VCaP (cell line): ENCODE data around the gene FOXN3.

Experiments used
- H3K27ac ChIP-seq: fragments of 450-650 bp; 2 replicates; pipeline ENCODE4 v1.5.1; 2017
- CTCF ChIP-seq: fragments of 450-650 bp; conservative IDR thresholded peaks from 2 replicates; pipeline ENCODE4 v1.5.1; 2017; ENCODE audit warnings: mild to moderate bottlenecking, moderate library complexity

Gene FOXN3

GRCh38 chr14:89407856-89408255 lies 9.2 kb downstream of the FOXN3 start:
- no peak for TF ChIP-seq CTCF
- H3K27ac ChIP-seq, result no peak overlapping the region

GRCh38 chr14:89406941-89407340 lies 10.1 kb downstream of the FOXN3 start:
- peak overlapping the region; percentile 30 for H3K27ac ChIP-seq
- TF ChIP-seq CTCF, result no peak

- TF ChIP-seq CTCF, result no peak
- H3K27ac ChIP-seq, result peak overlapping the region; percentile 30
Observed at GRCh38 chr14:89406361-89406760, 10.7 kb downstream of the FOXN3 start.

- no peak for TF ChIP-seq CTCF
Observed at GRCh38 chr14:89405712-89406111, 11.3 kb downstream of the FOXN3 start.

GRCh38 chr14:89402363-89402762 lies 14.7 kb downstream of the FOXN3 start:
- no peak for TF ChIP-seq CTCF
- H3K27ac ChIP-seq, result peak overlapping the region; percentile 58

More at GRCh38 chr14:89405712-89406111, 11.3 kb downstream of the FOXN3 start:
- H3K27ac ChIP-seq, result no peak overlapping the region; the same call in 1 of the 2 replicates

GRCh38 chr14:89401761-89402160 lies 15.3 kb downstream of the FOXN3 start:
- no peak for TF ChIP-seq CTCF
- H3K27ac ChIP-seq, result peak overlapping the region; percentile 58

GRCh38 chr14:89401241-89401640 lies 15.8 kb downstream of the FOXN3 start:
- no peak for TF ChIP-seq CTCF

More at GRCh38 chr14:89401241-89401640, 15.8 kb downstream of the FOXN3 start:
- H3K27ac ChIP-seq, result peak overlapping the region; percentile 58
